VCaP (cell line): ENCODE results near the gene JARID2.

ENCODE experiments used
- H3K27ac ChIP-seq: fragments of 450-650 bp; 2 replicates; pipeline ENCODE4 v1.5.1; 2017
- CTCF ChIP-seq: fragments of 450-650 bp; conservative IDR thresholded peaks from 2 replicates; pipeline ENCODE4 v1.5.1; 2017; ENCODE audit warnings: mild to moderate bottlenecking, moderate library complexity

Gene JARID2

DNA sequence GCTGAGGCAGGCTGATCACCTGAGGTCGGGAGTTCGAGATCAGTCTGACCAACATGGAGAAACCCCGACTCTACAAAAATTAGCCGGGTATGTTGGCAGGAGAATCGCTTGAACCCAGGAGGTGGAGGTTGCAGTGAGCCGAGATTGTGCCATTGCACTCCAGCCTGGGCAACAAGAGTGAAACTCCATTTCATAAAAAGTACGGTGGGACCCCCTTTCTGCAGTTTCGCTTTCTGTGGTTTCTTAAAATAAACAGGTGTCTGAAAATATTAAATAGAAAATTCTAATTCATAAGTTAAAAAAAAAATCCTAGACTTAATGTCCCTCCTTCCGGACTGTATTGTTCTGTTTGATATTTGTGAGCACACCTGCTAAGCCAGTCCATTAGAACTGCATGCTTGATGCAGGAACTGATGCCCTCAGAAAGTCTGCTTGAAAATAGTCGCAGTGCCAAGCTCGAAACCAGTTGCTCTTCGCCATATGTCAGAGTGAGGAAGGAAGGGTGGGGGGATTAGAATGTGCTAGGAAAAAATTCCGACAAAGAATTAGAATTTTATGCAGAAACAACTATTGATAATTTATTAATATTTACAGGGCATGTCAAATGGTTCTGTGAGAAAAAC, 85.9 kb downstream of the JARID2 start:
- no peak for TF ChIP-seq CTCF
- H3K27ac ChIP-seq: no peak overlapping the region

GRCh38 chr6:15332446-15332845, 86.6 kb downstream of the JARID2 start:
- TF ChIP-seq CTCF: no peak
- no peak overlapping the region for H3K27ac ChIP-seq

DNA sequence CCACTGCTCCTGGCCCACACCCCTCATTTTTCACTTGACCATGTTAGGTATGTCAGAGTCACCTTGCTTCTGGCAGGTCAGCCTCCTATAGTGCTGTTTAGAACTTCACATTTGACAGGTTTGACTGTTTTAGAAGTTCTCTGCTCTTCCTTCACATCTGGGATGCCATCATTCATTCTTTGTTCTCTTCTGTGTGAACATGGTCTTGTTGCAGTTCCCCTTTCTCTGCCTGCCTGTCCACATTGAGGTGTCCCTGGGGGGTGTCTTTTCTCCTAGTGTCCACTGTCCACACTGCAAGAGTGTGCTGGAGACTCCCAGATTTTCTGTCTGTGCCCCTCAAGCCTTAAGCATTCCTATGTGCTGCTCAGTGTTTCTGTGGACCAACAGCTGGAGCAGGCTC, 89.5 kb downstream of the JARID2 start:
- no peak for TF ChIP-seq CTCF
- no peak overlapping the region for H3K27ac ChIP-seq

DNA sequence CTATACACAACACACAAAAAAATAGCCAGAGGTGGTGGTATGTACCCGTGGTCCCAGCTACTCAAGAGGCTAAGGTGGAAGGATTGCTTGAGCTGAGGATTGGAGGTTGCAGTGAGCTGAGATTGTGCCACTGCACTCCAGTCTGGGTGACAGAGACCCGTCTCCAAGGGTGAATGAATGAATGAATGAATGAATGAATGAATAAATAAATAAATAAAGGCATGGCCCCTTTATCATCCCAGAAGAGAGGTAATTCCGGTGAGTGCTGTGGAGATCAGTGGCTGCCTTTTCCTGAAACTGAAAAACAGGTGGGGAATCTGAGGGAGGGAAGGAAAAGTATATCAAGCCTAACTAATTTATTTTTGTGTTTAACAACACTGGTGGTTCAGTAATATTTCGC, 90.0 kb downstream of the JARID2 start:
- TF ChIP-seq CTCF: no peak
- H3K27ac ChIP-seq: no peak overlapping the region

DNA sequence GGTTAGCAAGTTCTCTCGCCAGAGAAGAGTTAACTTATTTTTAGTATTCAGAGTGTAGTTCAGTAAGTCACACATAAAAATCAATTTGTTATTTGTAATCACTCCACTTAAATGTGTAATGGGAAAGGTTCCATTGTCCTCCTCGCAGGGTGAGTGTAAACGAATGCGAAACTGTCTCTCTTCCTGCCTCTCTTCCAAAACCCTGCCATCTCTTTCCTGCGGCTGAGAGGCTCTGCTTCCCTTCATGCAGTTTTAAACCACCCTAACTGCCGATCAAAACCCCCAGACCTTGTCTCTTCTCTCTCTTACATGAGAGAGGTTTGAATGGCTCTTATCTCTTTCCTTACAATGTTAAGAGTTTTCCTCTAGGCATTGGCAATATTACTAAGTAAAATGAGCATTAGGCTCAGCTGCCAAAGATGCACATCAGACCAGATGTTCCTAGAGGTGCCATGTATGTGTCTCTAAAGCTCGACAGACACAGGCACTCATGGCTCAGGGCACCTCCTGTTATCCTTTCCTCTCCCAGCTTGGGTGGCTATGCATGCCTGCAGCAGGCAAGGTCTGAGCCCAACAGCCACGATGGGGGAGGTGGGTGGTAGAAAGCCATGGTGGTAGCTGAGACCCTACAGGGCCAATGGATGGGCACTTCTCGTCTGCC, 91.2 kb downstream of the JARID2 start:
- no peak for TF ChIP-seq CTCF

DNA sequence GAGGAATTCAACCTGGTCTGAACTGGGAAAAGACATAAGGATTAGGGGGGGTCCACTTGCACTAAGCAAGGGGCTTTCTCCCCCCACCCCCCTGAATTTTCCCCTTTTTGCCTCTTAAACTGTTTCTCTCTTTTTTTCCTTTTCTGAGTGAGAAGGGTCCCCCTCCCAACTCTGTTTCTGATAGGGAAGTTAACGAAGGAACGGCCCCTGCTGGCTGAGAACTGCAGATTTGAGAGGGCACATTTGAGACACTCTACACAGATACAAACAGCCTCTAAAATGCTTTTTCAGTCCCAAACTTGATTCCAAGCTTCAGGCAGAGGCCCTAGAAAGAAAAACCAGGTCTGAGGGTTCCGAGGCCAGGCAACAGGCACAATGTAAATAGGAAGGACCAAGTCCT, 91.7 kb downstream of the JARID2 start:
- no peak for TF ChIP-seq CTCF
- no peak overlapping the region for H3K27ac ChIP-seq

More for the DNA sequence above, 91.2 kb downstream of the JARID2 start:
- no peak overlapping the region for H3K27ac ChIP-seq

GRCh38 chr6:15338476-15338875, 92.6 kb downstream of the JARID2 start:
- TF ChIP-seq CTCF: no peak

More at GRCh38 chr6:15338476-15338875, 92.6 kb downstream of the JARID2 start:
- H3K27ac ChIP-seq: no peak overlapping the region
